Measurements from ENCODE around the gene KNDC1.

KNDC1 gene

GRCh38 chr10:133202778-133203651 is 43.0 kb downstream of the KNDC1 start:
- H4K20me1 ChIP-seq (ENCODE audit: insufficient read depth), result no peaks in the 10 kb centered on the region
- no peak for TF ChIP-seq CTCF (conservative IDR thresholded peaks at IDR 0.05; ENCODE audit: low read depth, low read length)
- H2AFZ ChIP-seq (ENCODE audit: low read depth), result no peak overlapping the region
- no peak overlapping the region for H3K4me3 ChIP-seq (IDR thresholded peaks at IDR 0.05; ENCODE audit: insufficient read depth, low read depth, low read length)
- H3K36me3 ChIP-seq (ENCODE audit: insufficient read depth), result no peaks in the 10 kb centered on the region
- H3K79me2 ChIP-seq (ENCODE audit: insufficient read depth, low read depth), result no peaks in the 10 kb centered on the region
- no peak overlapping the region for H3K9ac ChIP-seq
- H3K4me1 ChIP-seq (ENCODE audit: low read depth, poor library complexity, severe bottlenecking), result no peaks in the 10 kb centered on the region
- H3K27me3 ChIP-seq (ENCODE audit: insufficient read depth, low read depth), result peaks cover 61% of the 10 kb centered on the region
- no peak overlapping the region for H3K4me2 ChIP-seq
- H3K27ac ChIP-seq, result no peak overlapping the region

GRCh38 chr10:133203652-133204195 is 43.7 kb downstream of the KNDC1 start:
- H3K27ac ChIP-seq, result no peak overlapping the region
- no peaks in the 10 kb centered on the region for H4K20me1 ChIP-seq (ENCODE audit: insufficient read depth)
- H3K27me3 ChIP-seq (ENCODE audit: insufficient read depth, low read depth), result peaks cover 61% of the 10 kb centered on the region
- no peak overlapping the region for H3K4me2 ChIP-seq
- no peaks in the 10 kb centered on the region for H3K36me3 ChIP-seq (ENCODE audit: insufficient read depth)
- no peaks in the 10 kb centered on the region for H3K4me1 ChIP-seq (ENCODE audit: low read depth, poor library complexity, severe bottlenecking)
- no peak overlapping the region for H2AFZ ChIP-seq (ENCODE audit: low read depth)
- no peaks in the 10 kb centered on the region for H3K79me2 ChIP-seq (ENCODE audit: insufficient read depth, low read depth)
- no peak overlapping the region for H3K9ac ChIP-seq
- TF ChIP-seq CTCF (conservative IDR thresholded peaks at IDR 0.05; ENCODE audit: low read depth, low read length), result no peak
- no peak overlapping the region for H3K4me3 ChIP-seq (IDR thresholded peaks at IDR 0.05; ENCODE audit: insufficient read depth, low read depth, low read length)

GRCh38 chr10:133204226-133205015 is 44.4 kb downstream of the KNDC1 start:
- H3K79me2 ChIP-seq (ENCODE audit: insufficient read depth, low read depth), result no peaks in the 10 kb centered on the region
- H3K27ac ChIP-seq, result no peak overlapping the region
- H3K27me3 ChIP-seq (ENCODE audit: insufficient read depth, low read depth), result peaks cover 61% of the 10 kb centered on the region

More at GRCh38 chr10:133204226-133205015, 44.4 kb downstream of the KNDC1 start:
- no peak overlapping the region for H3K9ac ChIP-seq
- H3K4me2 ChIP-seq, result no peak overlapping the region
- H3K4me1 ChIP-seq (ENCODE audit: low read depth, poor library complexity, severe bottlenecking), result no peaks in the 10 kb centered on the region
- no peak for TF ChIP-seq CTCF (conservative IDR thresholded peaks at IDR 0.05; ENCODE audit: low read depth, low read length)
- H2AFZ ChIP-seq (ENCODE audit: low read depth), result no peak overlapping the region
- H3K4me3 ChIP-seq (IDR thresholded peaks at IDR 0.05; ENCODE audit: insufficient read depth, low read depth, low read length), result no peak overlapping the region
- no peaks in the 10 kb centered on the region for H3K36me3 ChIP-seq (ENCODE audit: insufficient read depth)
- H4K20me1 ChIP-seq (ENCODE audit: insufficient read depth), result no peaks in the 10 kb centered on the region

Measured in KMS-11 (cell line).